ENCODE results near the gene FCRL4.

- TF ChIP-seq, protein P1, sequence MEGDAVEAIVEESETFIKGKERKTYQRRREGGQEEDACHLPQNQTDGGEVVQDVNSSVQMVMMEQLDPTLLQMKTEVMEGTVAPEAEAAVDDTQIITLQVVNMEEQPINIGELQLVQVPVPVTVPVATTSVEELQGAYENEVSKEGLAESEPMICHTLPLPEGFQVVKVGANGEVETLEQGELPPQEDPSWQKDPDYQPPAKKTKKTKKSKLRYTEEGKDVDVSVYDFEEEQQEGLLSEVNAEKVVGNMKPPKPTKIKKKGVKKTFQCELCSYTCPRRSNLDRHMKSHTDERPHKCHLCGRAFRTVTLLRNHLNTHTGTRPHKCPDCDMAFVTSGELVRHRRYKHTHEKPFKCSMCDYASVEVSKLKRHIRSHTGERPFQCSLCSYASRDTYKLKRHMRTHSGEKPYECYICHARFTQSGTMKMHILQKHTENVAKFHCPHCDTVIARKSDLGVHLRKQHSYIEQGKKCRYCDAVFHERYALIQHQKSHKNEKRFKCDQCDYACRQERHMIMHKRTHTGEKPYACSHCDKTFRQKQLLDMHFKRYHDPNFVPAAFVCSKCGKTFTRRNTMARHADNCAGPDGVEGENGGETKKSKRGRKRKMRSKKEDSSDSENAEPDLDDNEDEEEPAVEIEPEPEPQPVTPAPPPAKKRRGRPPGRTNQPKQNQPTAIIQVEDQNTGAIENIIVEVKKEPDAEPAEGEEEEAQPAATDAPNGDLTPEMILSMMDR (IDR thresholded peaks at IDR 0.05; ENCODE audit: low read length): no peak
- TF ChIP-seq EZH2 (optimal IDR thresholded peaks at IDR 0.05; ENCODE audit: low read depth, low read length): no peak
- TF ChIP-seq EZH2phosphoT487 (IDR thresholded peaks at IDR 0.05; ENCODE audit: low read length): no peak
These were observed 30.9 kb upstream of the FCRL4 start for GRCh38 chr1:157628773-157629172.

All from MM.1S (cell line).